PC-3 (cell line): Measurements from ENCODE around the gene DMC1. TPM values are rescaled to one million over a fixed set of nuclear protein-coding genes. Genes with fewer than 3 reads are reported as not detected.

ENCODE experiments used
- ATAC-seq: fragments of 200-7000 bp; cut with Tn5 transposase; 2 replicates; pipeline ENCODE4 v1.9.1; 2020; ENCODE audit warnings: mild to moderate bottlenecking, moderate library complexity
- BruUV-seq: library from RNA; stranded (reverse); fragments of 400-500 nt; replicated peaks from 2 replicates; lab custom pipeline; 2021; lab: Mats Ljungman, UMichigan
- CTCF ChIA-PET: fragments of 300-600 bp; sonication (Branson Sonifier 250); formaldehyde crosslinking; loops from one replicate; lab custom pipeline; 2022; ENCODE audit warnings: antibody characterized with exemption; lab: Charles Lee
- POLR2A ChIA-PET: fragments of 300-600 bp; sonication (Branson Sonifier 250); formaldehyde crosslinking; loops from one replicate; lab custom pipeline; 2022; ENCODE audit warnings: antibody characterized with exemption; ENCODE audit not compliant: unreplicated experiment; lab: Charles Lee
- DNase-seq: peaks from one replicate; pipeline ENCODE4 v3.0.0-alpha.2; 2015
- H2AFZ ChIP-seq: fragments of 300-600 bp; sonication (generic); 2 replicates; pipeline ENCODE4 v1.6.0; 2016; ENCODE audit warnings: antibody characterized with exemption, low read length
- H3F3A ChIP-seq: fragments of 300-600 bp; sonication (generic); one replicate; pipeline ENCODE4 v1.6.0; 2017; ENCODE audit warnings: antibody characterized with exemption, low read length, control low read depth, mild to moderate bottlenecking; ENCODE audit not compliant: unreplicated experiment
- H3K27ac ChIP-seq: fragments of 300-600 bp; sonication (generic); 2 replicates; pipeline ENCODE4 v1.5.1; 2016; ENCODE audit warnings: mild to moderate bottlenecking, low read length
- H3K27me3 ChIP-seq: fragments of 300-600 bp; sonication (generic); 2 replicates; pipeline ENCODE4 v1.6.1; 2016; ENCODE audit warnings: low read length, mixed read lengths
- H3K36me3 ChIP-seq: fragments of 300-600 bp; sonication (generic); 2 replicates; pipeline ENCODE4 v1.6.1; 2016; ENCODE audit warnings: low read depth, mixed run types, low read length, mixed read lengths
- H3K4me1 ChIP-seq: fragments of 300-600 bp; sonication (generic); 2 replicates; pipeline ENCODE4 v1.5.1; 2016; ENCODE audit warnings: low read length; ENCODE audit not compliant: insufficient read depth
- H3K4me2 ChIP-seq: fragments of 300-600 bp; sonication (generic); 2 replicates; pipeline ENCODE4 v1.6.0; 2016; ENCODE audit warnings: low read length
- H3K4me3 ChIP-seq: fragments of 300-600 bp; sonication (generic); 2 replicates; pipeline ENCODE4 v1.5.1; 2016; ENCODE audit warnings: mild to moderate bottlenecking, low read length, mixed read lengths
- H3K79me2 ChIP-seq: fragments of 300-600 bp; sonication (generic); 2 replicates; pipeline ENCODE4 v1.6.1; 2017; ENCODE audit warnings: low read length, mixed read lengths
- H3K9ac ChIP-seq: fragments of 300-600 bp; sonication (generic); 2 replicates; pipeline ENCODE4 v1.6.0; 2016; ENCODE audit warnings: mild to moderate bottlenecking, low read length
- H3K9me2 ChIP-seq: fragments of 300-600 bp; sonication (generic); replicated peaks from 2 replicates; pipeline ENCODE4 v1.6.1; 2016; ENCODE audit warnings: mixed run types, low read length, mixed read lengths
- H3K9me3 ChIP-seq: fragments of 300-600 bp; sonication (generic); 2 replicates; pipeline ENCODE4 v1.6.1; 2016; ENCODE audit warnings: low read length, mixed read lengths
- H4K20me1 ChIP-seq: fragments of 300-600 bp; sonication (generic); 2 replicates; pipeline ENCODE4 v1.6.1; 2016; ENCODE audit warnings: low read length, mixed read lengths
- EZH2 ChIP-seq: fragments of 300-600 bp; sonication (generic); IDR thresholded peaks from one replicate; pipeline ENCODE4 v1.6.1; 2017; ENCODE audit warnings: antibody characterized with exemption, mild to moderate bottlenecking, low read length; ENCODE audit not compliant: unreplicated experiment
- EZH2phosphoT487 ChIP-seq: fragments of 300-600 bp; sonication (generic); IDR thresholded peaks from 2 replicates; pipeline ENCODE4 v1.6.1; 2018; ENCODE audit warnings: mild to moderate bottlenecking, antibody characterized with exemption, low read length, borderline replicate concordance
- intact Hi-C: fragments of 100-400 bp; cut with micrococcal nuclease; formaldehyde crosslinking; loops from 2 replicates; pipeline ENCODE4 v1.9.0; 2023
- total RNA-seq: library from RNA; depleted of rRNA; stranded (reverse); fragments of >200 nt; gene quantifications from 2 replicates; pipeline ENCODE4 v1.2.3, GENCODE V29; 2014
- TF ChIP-seq, protein P1 (sequence below): fragments of 300-600 bp; sonication (generic); conservative IDR thresholded peaks from 2 replicates; pipeline ENCODE4 v1.5.1; 2017; ENCODE audit warnings: antibody characterized with exemption, low read depth, mild to moderate bottlenecking, low read length

The DMC1 gene
- total RNA-seq, 1 experiment from 2014 or later = not detected

DNA sequence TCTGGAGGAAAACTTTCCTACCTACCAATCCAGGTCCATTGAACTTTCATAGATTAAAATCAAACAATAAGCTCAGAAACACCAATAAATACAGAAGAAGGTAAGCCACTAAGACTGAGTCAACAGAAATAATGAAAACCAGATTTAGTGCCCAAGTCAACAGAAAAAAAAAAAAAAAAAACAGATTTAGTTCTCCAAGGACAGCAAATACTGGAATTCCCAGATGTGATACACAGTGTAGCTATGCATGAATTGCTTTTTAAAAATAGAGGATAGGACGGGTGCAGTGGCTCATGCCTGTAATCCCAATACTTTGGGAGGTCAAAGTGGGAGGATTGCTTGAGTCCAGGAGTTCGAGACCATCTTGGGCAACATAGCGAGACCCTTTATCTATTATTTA, 15.7 kb downstream of the DMC1 start:
- H3K9ac ChIP-seq = no peak overlapping the region
- H3K4me2 ChIP-seq = no peak overlapping the region

GRCh38 chr22:38549101-38549894, 20.7 kb downstream of the DMC1 start:
- Histone ChIP-seq H2AFZ (no peak overlapping the region), H3K4me2 (peak overlapping the region; percentile 35), H3K27me3 (no peaks in the 10 kb centered on the region), H3K4me1 (peaks cover 15% of the 10 kb centered on the region), H3K36me3 (no peaks in the 10 kb centered on the region), H3K9me3 (no peaks in the 10 kb centered on the region), H3K9ac (no peak overlapping the region), H3K27ac (no peak overlapping the region), H4K20me1 (no peaks in the 10 kb centered on the region), H3K9me2 (no peaks in the 10 kb centered on the region), H3K79me2 (no peaks in the 10 kb centered on the region), H3K4me3 (no peak overlapping the region), H3F3A (no peaks in the 10 kb centered on the region)
- BruUV-seq = no TSS peak
- DNase-seq (peak; percentile 75), ATAC-seq (peak; percentile 54)
- POLR2A ChIA-PET = no interaction called here
- intact Hi-C loops = no loop called here
- TF ChIP-seq EZH2phosphoT487 (no peak), EZH2 (no peak)
- TF ChIP-seq, protein P1, sequence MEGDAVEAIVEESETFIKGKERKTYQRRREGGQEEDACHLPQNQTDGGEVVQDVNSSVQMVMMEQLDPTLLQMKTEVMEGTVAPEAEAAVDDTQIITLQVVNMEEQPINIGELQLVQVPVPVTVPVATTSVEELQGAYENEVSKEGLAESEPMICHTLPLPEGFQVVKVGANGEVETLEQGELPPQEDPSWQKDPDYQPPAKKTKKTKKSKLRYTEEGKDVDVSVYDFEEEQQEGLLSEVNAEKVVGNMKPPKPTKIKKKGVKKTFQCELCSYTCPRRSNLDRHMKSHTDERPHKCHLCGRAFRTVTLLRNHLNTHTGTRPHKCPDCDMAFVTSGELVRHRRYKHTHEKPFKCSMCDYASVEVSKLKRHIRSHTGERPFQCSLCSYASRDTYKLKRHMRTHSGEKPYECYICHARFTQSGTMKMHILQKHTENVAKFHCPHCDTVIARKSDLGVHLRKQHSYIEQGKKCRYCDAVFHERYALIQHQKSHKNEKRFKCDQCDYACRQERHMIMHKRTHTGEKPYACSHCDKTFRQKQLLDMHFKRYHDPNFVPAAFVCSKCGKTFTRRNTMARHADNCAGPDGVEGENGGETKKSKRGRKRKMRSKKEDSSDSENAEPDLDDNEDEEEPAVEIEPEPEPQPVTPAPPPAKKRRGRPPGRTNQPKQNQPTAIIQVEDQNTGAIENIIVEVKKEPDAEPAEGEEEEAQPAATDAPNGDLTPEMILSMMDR = no peak
- CTCF ChIA-PET = no interaction called here

More for the DNA sequence above, 15.7 kb downstream of the DMC1 start:
- no peak overlapping the region for H3K4me3 ChIP-seq
- no peak overlapping the region for H2AFZ ChIP-seq
- peaks cover 8% of the 10 kb centered on the region for H3K4me1 ChIP-seq
- H3K36me3 ChIP-seq = no peaks in the 10 kb centered on the region
- H3K27ac ChIP-seq = no peak overlapping the region
- H3K9me2 ChIP-seq = no peaks in the 10 kb centered on the region
- no peaks in the 10 kb centered on the region for H4K20me1 ChIP-seq
- no peak for TF ChIP-seq EZH2
- H3K27me3 ChIP-seq = no peaks in the 10 kb centered on the region
- BruUV-seq = no TSS peak
- POLR2A ChIA-PET = no interaction called here
- H3F3A ChIP-seq = no peaks in the 10 kb centered on the region
- DNase-seq (no peak), ATAC-seq (no peak)
- CTCF ChIA-PET = interaction anchor here (0.7 kb wide), 1 partner anchor 519 kb away, joined by 9 read pairs; no protein-coding TSS in a partner anchor
- intact Hi-C loops = no loop called here
- no peaks in the 10 kb centered on the region for H3K9me3 ChIP-seq
- H3K79me2 ChIP-seq = no peaks in the 10 kb centered on the region

GRCh38 chr22:38540701-38541100, 29.3 kb downstream of the DMC1 start:
- POLR2A ChIA-PET = no interaction called here
- H3F3A ChIP-seq = no peaks in the 10 kb centered on the region
- no peaks in the 10 kb centered on the region for H3K27me3 ChIP-seq
- ATAC-seq (no peak), DNase-seq (no peak)
- no peaks in the 10 kb centered on the region for H3K9me3 ChIP-seq
- H3K79me2 ChIP-seq = no peaks in the 10 kb centered on the region
- no peaks in the 10 kb centered on the region for H3K36me3 ChIP-seq
- H3K4me2 ChIP-seq = no peak overlapping the region
- no peaks in the 10 kb centered on the region for H4K20me1 ChIP-seq
- no peak overlapping the region for H3K9ac ChIP-seq
- H3K27ac ChIP-seq = no peak overlapping the region
- H3K4me3 ChIP-seq = no peak overlapping the region
- H3K9me2 ChIP-seq = no peaks in the 10 kb centered on the region
- H2AFZ ChIP-seq = no peak overlapping the region
- no TSS peak for BruUV-seq
- CTCF ChIA-PET = no interaction called here
- no peaks in the 10 kb centered on the region for H3K4me1 ChIP-seq
- intact Hi-C loops = no loop called here
- no peak for TF ChIP-seq EZH2phosphoT487
- TF ChIP-seq EZH2 = no peak
- TF ChIP-seq, protein P1 = no peak
